OCI-LY7 (cell line): ENCODE measurements around the gene ATP5F1E.

Experiments used
- CTCF ChIP-seq: fragments of 200-600 bp; sonication (generic); conservative IDR thresholded peaks from 2 replicates; pipeline ENCODE4 v1.5.1; 2014; ENCODE audit warnings: mild to moderate bottlenecking, antibody characterized with exemption, low read length, moderate library complexity, mixed read lengths
- EZH2phosphoT487 ChIP-seq: fragments of 200-600 bp; sonication (generic); IDR thresholded peaks from 2 replicates; pipeline ENCODE4 v1.6.1; 2018; ENCODE audit warnings: low read depth, borderline replicate concordance, mild to moderate bottlenecking, mixed run types, antibody characterized with exemption, low read length, moderate library complexity, mixed read lengths

DNA sequence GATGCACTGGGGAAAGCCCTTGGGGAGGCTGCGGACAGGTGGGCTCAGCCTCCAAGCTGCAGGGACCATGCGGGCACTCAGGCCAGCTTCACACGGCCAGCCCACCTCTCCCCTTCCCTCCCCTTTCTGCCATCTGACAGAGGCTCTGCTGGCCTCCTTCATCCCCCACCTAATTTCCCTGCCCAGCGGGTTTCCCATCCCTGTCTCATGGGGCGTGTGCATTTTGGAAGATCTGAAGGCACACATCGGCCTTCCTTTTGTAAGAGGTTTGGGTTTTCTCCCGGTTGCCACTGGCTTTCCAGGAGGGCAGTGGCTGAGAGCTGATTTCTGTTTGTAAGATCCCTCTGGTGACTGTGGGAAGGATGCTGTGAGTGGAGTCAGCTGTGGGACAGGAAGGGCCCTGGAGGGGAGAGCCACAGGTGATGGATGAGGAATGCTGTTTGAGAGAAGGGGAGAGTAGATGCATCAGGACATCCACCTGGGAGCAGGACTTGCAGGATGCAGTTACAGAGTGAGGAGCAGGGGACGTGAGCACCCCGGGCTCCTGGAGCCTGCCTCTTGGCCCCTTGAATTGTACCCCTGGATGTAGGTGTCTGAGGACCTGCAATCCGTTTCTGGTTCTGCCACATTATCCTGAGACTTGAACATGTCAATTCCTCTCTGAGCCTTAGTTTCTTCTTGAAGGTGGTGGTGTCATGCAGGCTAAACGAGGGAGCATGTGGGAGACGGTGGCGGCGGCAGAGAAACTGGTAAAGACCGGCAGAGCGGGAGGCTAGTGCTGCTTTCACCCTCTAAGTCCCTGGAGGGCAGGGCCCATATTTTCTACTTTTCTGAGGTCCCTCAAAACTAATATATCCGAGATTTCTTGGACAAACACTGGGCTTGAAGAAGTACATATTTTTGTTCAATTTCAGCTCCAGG lies 18.8 kb downstream of the ATP5F1E start:
- no peak for TF ChIP-seq CTCF
- no peak for TF ChIP-seq EZH2phosphoT487
